Measurements from ENCODE around the gene ADPRHL1.

ADPRHL1 gene

GRCh38 chr13:113356596-113356995, 96.7 kb downstream of the ADPRHL1 start:
- FAIRE-seq (no peak), DNase-seq (ENCODE audit: insufficient read length, low spot score) (no peak)
- no peak for TF ChIP-seq CTCF (IDR thresholded peaks at IDR 0.05; ENCODE audit: insufficient read depth, missing control alignments)

GRCh38 chr13:113355621-113356020, 97.7 kb downstream of the ADPRHL1 start:
- no peak for TF ChIP-seq CTCF (IDR thresholded peaks at IDR 0.05; ENCODE audit: insufficient read depth, missing control alignments)
- FAIRE-seq = no peak

GRCh38 chr13:113354831-113355610, 98.3 kb downstream of the ADPRHL1 start:
- no peak for DNase-seq (ENCODE audit: insufficient read length, low spot score)
- no peak for TF ChIP-seq CTCF (IDR thresholded peaks at IDR 0.05; ENCODE audit: insufficient read depth, missing control alignments)
- no peak for FAIRE-seq

More at GRCh38 chr13:113355621-113356020, 97.7 kb downstream of the ADPRHL1 start:
- DNase-seq (ENCODE audit: insufficient read length, low spot score) = no peak

GRCh38 chr13:113353254-113353653, 100.0 kb downstream of the ADPRHL1 start:
- no peak for TF ChIP-seq CTCF (IDR thresholded peaks at IDR 0.05; ENCODE audit: insufficient read depth, missing control alignments)
- FAIRE-seq (no peak), DNase-seq (ENCODE audit: insufficient read length, low spot score) (no peak)

- FAIRE-seq (no peak), DNase-seq (ENCODE audit: insufficient read length, low spot score) (no peak)
- TF ChIP-seq CTCF (IDR thresholded peaks at IDR 0.05; ENCODE audit: insufficient read depth, missing control alignments) = no peak
Observed at GRCh38 chr13:113351514-113352026, 101.7 kb downstream of the ADPRHL1 start.

- FAIRE-seq (no peak), DNase-seq (ENCODE audit: insufficient read length, low spot score) (no peak)
- no peak for TF ChIP-seq CTCF (IDR thresholded peaks at IDR 0.05; ENCODE audit: insufficient read depth, missing control alignments)
Observed at GRCh38 chr13:113350938-113351335, 102.4 kb downstream of the ADPRHL1 start.
